ENCODE measurements around the gene AGPAT2.

- TF ChIP-seq CTCF (IDR thresholded peaks at IDR 0.05; ENCODE audit: low read depth, low read length) (no peak), EZH2phosphoT487 (IDR thresholded peaks at IDR 0.05; ENCODE audit: low read depth) (no peak)
Measured at GRCh38 chr9:136686794-136687711, at the start of gene AGPAT2.
